Fibroblast of the aortic adventitia (primary cell): Measurements from ENCODE around the gene PIBF1. TPM values are rescaled to one million over a fixed set of nuclear protein-coding genes. Genes with fewer than 3 reads are reported as not detected.

Source experiments
- DNase-seq: peaks from one replicate; pipeline ENCODE4 v3.0.0-alpha.2; 2010; ENCODE audit warnings: low read depth
- H3K4me3 ChIP-seq: 2 replicates; pipeline ENCODE4 v1.5.1; 2011; ENCODE audit warnings: low read depth, mild to moderate bottlenecking, control low read depth, low read length, moderate library complexity
- CTCF ChIP-seq: IDR thresholded peaks from 2 replicates; pipeline ENCODE4 v1.5.1; 2011; ENCODE audit warnings: mild to moderate bottlenecking, low read length, control low read depth, inconsistent platforms; ENCODE audit not compliant: insufficient read depth
- total RNA-seq: library from RNA; depleted of rRNA; stranded (reverse); fragments of >200 nt; gene quantifications from 2 replicates; pipeline ENCODE4 v1.2.3, GENCODE V29; 2012; ENCODE audit warnings: low replicate concordance

The PIBF1 gene
- total RNA-seq, 1 donor = 31.6 TPM

GRCh38 chr13:72986197-72986596 lies 204.3 kb downstream of the PIBF1 start:
- no peak for TF ChIP-seq CTCF

GRCh38 chr13:72990953-72991352 lies 209.0 kb downstream of the PIBF1 start:
- H3K4me3 ChIP-seq = no peak overlapping the region
- no peak for TF ChIP-seq CTCF
- no peak for DNase-seq

More at GRCh38 chr13:72986197-72986596, 204.3 kb downstream of the PIBF1 start:
- DNase-seq = no peak
- no peak overlapping the region for H3K4me3 ChIP-seq

- no peak for DNase-seq
- H3K4me3 ChIP-seq = no peak overlapping the region
- no peak for TF ChIP-seq CTCF
Observed at GRCh38 chr13:72998012-72998411, 216.1 kb downstream of the PIBF1 start.

GRCh38 chr13:73000027-73000674 lies 218.2 kb downstream of the PIBF1 start:
- no peak for TF ChIP-seq CTCF
- no peak overlapping the region for H3K4me3 ChIP-seq
- peak; percentile 31 for DNase-seq

GRCh38 chr13:73001971-73002370 lies 220.0 kb downstream of the PIBF1 start:
- no peak overlapping the region for H3K4me3 ChIP-seq
- no peak for TF ChIP-seq CTCF
- no peak for DNase-seq

GRCh38 chr13:73011751-73012150 lies 229.8 kb downstream of the PIBF1 start:
- no peak overlapping the region for H3K4me3 ChIP-seq
- DNase-seq = no peak
- TF ChIP-seq CTCF = no peak

GRCh38 chr13:73015805-73016204 lies 233.9 kb downstream of the PIBF1 start:
- TF ChIP-seq CTCF = no peak
- no peak overlapping the region for H3K4me3 ChIP-seq
- DNase-seq = no peak
